ENCODE measurements around the gene ISX. TPM values are rescaled to one million over a fixed set of nuclear protein-coding genes. Genes with fewer than 3 reads are reported as not detected.

ISX gene
- total and polyA plus RNA-seq, 2 of the 13 experiments (the other 11 are each of a cell fraction or from before 2014, with no cell fraction given): 1.4 to 1.8 TPM

DNA sequence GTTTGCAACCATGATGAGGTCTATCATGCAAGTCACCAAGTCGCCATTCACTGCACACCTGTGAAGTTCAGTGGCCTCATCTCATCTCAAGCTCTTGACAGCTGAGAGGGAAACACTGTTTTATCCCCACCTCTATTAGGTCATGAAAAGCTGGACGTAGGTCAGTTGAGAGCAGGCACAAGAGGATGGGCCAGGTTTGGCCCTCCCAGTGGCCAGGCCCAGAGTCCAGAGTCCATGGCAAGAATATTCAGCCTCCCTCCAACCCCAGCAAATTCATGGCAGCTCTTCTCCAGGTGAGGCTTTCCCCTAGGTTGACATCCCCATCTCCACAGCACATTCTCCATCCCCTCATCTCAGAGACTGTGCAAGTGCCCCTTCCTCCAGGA lies 22.0 kb upstream of the ISX start:
- Histone ChIP-seq H3K4me2 (ENCODE audit: low read depth, low read length) (no peak overlapping the region; the same call in 1 of the 2 replicates), H4K20me1 (ENCODE audit: insufficient read depth, low read length) (no peaks in the 10 kb centered on the region), H3K9ac (ENCODE audit: insufficient read depth, low read depth, low read length) (no peak overlapping the region), H3K9me3 (ENCODE audit: low read length) (no peaks in the 10 kb centered on the region), H2AFZ (ENCODE audit: low read length) (no peak overlapping the region), H3K4me3 (replicated peaks in 1 of 3; ENCODE audit: insufficient read depth in 1 of 3, low read depth in 2 of 3, low read length in 3 of 3) (no peak overlapping the region), H3K4me1 (ENCODE audit: insufficient read depth, low read length) (peaks cover 12% of the 10 kb centered on the region), H3K36me3 (replicated peaks in 1 of 2; ENCODE audit: control insufficient read depth in 1 of 2, insufficient read depth in 2 of 2, low read length in 2 of 2) (no peaks in the 10 kb centered on the region), H3K27ac (ENCODE audit: extremely low read length, insufficient read depth, low read length) (no peak overlapping the region), H3K27me3 (ENCODE audit: control insufficient read depth in 1 of 2, insufficient read depth in 2 of 2, low read length in 2 of 2) (peaks cover 0 to 4% of the 10 kb centered on the region in 2 experiments; a peak in 1 of 5 replicates), H3K79me2 (ENCODE audit: insufficient read depth, low read length) (no peaks in the 10 kb centered on the region)
- 0% methylated on average over 2 of the region's 2 CpGs for WGBS (ENCODE audit: low lambda C conversion rate)
- intact Hi-C loops (cut with micrococcal nuclease; ENCODE audit: unreplicated experiment) (no loop called here), in situ Hi-C loops (cut with HindIII; ENCODE audit: extremely low pct_ligation_motif_present, low pct_unique_long_range_greater_than_20kb) (no loop called here)
- POLR2A ChIA-PET: no interaction called here
- BruUV-seq (replicated peaks): no TSS peak
- TF ChIP-seq HNF4A (CRISPR knock-in tag; IDR thresholded peaks at IDR 0.05) (peak; percentile 29; the same call in 1 of the 2 replicates), ERF (CRISPR knock-in tag; IDR thresholded peaks at IDR 0.05) (no peak)
- DNase-seq (ENCODE audit: low spot score) (no peak), FAIRE-seq (no peak), ATAC-seq (peak; percentile 73)
- CTCF ChIA-PET (ENCODE audit: low intra/inter-chr PET ratio, low total read pairs): no interaction called here

DNA sequence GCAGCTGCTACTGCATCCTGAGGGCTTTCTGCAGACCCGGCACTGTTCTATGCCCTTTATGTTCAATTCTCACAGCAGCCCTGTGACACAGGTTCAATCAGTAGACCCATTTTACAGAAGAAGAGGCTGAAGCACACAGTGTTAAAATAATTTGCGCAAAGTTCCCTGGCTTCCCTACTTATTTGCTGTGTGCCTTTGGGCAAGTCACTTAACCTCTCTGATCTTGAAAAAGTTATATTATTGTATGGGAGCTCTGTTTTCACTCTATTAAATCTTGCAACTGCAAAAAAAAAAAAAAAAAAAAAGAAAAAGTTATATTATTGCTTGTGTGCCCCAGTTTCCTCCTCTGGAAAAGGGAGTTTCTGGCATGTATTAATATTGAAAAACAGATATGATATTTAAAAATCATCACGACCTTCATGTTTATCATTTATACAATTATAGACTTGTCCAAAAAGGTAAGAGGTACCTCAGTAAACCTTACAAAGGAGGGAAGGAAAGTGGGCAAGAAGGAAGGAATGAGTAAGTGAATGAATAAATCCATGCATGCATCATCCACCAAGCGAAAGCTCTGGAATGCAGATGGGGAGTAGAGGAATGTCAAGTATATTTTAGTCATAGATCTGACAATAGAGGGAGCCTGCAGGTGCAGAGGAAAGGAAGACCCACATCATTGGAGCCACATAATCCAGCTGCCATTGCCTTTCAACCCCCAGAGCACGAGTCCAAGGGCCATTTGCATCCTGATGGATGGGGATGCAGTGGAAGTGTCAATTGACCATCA lies 21.2 kb upstream of the ISX start:
- Histone ChIP-seq H3K4me2 (ENCODE audit: low read depth, low read length) (no peak overlapping the region), H3K4me3 (replicated peaks in 1 of 3; ENCODE audit: insufficient read depth in 1 of 3, low read depth in 2 of 3, low read length in 3 of 3) (no peak overlapping the region), H3K79me2 (ENCODE audit: insufficient read depth, low read length) (no peaks in the 10 kb centered on the region), H3K9ac (ENCODE audit: insufficient read depth, low read depth, low read length) (no peak overlapping the region), H3K36me3 (replicated peaks in 1 of 2; ENCODE audit: control insufficient read depth in 1 of 2, insufficient read depth in 2 of 2, low read length in 2 of 2) (no peaks in the 10 kb centered on the region), H3K4me1 (ENCODE audit: insufficient read depth, low read length) (peaks cover 12% of the 10 kb centered on the region), H3K27ac (ENCODE audit: extremely low read length, insufficient read depth, low read length) (no peak overlapping the region), H3K9me3 (ENCODE audit: low read length) (no peaks in the 10 kb centered on the region), H4K20me1 (ENCODE audit: insufficient read depth, low read length) (no peaks in the 10 kb centered on the region), H3K27me3 (ENCODE audit: control insufficient read depth in 1 of 2, insufficient read depth in 2 of 2, low read length in 2 of 2) (peaks cover 0 to 4% of the 10 kb centered on the region in 2 experiments; a peak in 1 of 5 replicates), H2AFZ (ENCODE audit: low read length) (no peak overlapping the region)
- no peak for FAIRE-seq
- CTCF ChIA-PET (ENCODE audit: low intra/inter-chr PET ratio, low total read pairs): no interaction called here
- intact Hi-C loops (cut with micrococcal nuclease; ENCODE audit: unreplicated experiment) (no loop called here), in situ Hi-C loops (cut with HindIII; ENCODE audit: extremely low pct_ligation_motif_present, low pct_unique_long_range_greater_than_20kb) (no loop called here)
- POLR2A ChIA-PET: no interaction called here
- no peak for DNase-seq (ENCODE audit: low spot score)
- 72% methylated on average over 4 of the region's 5 CpGs for WGBS (ENCODE audit: low lambda C conversion rate)
- BruUV-seq (replicated peaks): no TSS peak
- ATAC-seq: no peak
- no peak for TF ChIP-seq ZNF672 (CRISPR knock-in tag; IDR thresholded peaks at IDR 0.05)
- TF ChIP-seq EP300 (IDR thresholded peaks at IDR 0.05; ENCODE audit: low read depth in 2 of 2, low read length in 2 of 2): no peak
- no peak for TF ChIP-seq EP300 (CRISPR knock-in tag; IDR thresholded peaks at IDR 0.05; ENCODE audit: borderline replicate concordance)
- TF ChIP-seq ZNF563 (CRISPR knock-in tag; IDR thresholded peaks at IDR 0.05): no peak
- TF ChIP-seq, protein P1, sequence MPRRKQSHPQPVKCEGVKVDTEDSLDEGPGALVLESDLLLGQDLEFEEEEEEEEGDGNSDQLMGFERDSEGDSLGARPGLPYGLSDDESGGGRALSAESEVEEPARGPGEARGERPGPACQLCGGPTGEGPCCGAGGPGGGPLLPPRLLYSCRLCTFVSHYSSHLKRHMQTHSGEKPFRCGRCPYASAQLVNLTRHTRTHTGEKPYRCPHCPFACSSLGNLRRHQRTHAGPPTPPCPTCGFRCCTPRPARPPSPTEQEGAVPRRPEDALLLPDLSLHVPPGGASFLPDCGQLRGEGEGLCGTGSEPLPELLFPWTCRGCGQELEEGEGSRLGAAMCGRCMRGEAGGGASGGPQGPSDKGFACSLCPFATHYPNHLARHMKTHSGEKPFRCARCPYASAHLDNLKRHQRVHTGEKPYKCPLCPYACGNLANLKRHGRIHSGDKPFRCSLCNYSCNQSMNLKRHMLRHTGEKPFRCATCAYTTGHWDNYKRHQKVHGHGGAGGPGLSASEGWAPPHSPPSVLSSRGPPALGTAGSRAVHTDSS (CRISPR knock-in tag; conservative IDR thresholded peaks at IDR 0.05): no peak
- TF ChIP-seq, protein P2, sequence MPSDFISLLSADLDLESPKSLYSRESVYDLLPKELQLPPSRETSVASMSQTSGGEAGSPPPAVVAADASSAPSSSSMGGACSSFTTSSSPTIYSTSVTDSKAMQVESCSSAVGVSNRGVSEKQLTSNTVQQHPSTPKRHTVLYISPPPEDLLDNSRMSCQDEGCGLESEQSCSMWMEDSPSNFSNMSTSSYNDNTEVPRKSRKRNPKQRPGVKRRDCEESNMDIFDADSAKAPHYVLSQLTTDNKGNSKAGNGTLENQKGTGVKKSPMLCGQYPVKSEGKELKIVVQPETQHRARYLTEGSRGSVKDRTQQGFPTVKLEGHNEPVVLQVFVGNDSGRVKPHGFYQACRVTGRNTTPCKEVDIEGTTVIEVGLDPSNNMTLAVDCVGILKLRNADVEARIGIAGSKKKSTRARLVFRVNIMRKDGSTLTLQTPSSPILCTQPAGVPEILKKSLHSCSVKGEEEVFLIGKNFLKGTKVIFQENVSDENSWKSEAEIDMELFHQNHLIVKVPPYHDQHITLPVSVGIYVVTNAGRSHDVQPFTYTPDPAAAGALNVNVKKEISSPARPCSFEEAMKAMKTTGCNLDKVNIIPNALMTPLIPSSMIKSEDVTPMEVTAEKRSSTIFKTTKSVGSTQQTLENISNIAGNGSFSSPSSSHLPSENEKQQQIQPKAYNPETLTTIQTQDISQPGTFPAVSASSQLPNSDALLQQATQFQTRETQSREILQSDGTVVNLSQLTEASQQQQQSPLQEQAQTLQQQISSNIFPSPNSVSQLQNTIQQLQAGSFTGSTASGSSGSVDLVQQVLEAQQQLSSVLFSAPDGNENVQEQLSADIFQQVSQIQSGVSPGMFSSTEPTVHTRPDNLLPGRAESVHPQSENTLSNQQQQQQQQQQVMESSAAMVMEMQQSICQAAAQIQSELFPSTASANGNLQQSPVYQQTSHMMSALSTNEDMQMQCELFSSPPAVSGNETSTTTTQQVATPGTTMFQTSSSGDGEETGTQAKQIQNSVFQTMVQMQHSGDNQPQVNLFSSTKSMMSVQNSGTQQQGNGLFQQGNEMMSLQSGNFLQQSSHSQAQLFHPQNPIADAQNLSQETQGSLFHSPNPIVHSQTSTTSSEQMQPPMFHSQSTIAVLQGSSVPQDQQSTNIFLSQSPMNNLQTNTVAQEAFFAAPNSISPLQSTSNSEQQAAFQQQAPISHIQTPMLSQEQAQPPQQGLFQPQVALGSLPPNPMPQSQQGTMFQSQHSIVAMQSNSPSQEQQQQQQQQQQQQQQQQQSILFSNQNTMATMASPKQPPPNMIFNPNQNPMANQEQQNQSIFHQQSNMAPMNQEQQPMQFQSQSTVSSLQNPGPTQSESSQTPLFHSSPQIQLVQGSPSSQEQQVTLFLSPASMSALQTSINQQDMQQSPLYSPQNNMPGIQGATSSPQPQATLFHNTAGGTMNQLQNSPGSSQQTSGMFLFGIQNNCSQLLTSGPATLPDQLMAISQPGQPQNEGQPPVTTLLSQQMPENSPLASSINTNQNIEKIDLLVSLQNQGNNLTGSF (CRISPR knock-in tag; IDR thresholded peaks at IDR 0.05): no peak
- no peak for TF ChIP-seq PHB2 (IDR thresholded peaks at IDR 0.05; ENCODE audit: partially characterized antibody)
- no peak for TF ChIP-seq CHD2 (IDR thresholded peaks at IDR 0.05; ENCODE audit: low read depth, low read length)
- no peak for TF ChIP-seq NR1H2 (CRISPR knock-in tag; IDR thresholded peaks at IDR 0.05; ENCODE audit: borderline replicate concordance, low read depth)
- TF ChIP-seq RXRA (CRISPR knock-in tag; IDR thresholded peaks at IDR 0.05): no peak
